GM18873 (cell line): Measurements from ENCODE around the gene PDIK1L.
"Not testable (repeated sequence)": the region's sequence is repeated elsewhere in the genome, so short reads cannot be mapped to it uniquely, and the experiment has no call there.

Experiments used
- ATAC-seq: cut with Tn5 transposase; IDR thresholded peaks from one replicate; pipeline ENCODE4 v1.9.1; 2021; ENCODE audit warnings: mild to moderate bottlenecking, moderate library complexity, moderate number of reproducible peaks; ENCODE audit not compliant: unreplicated experiment, low FRiP score

PDIK1L gene

DNA sequence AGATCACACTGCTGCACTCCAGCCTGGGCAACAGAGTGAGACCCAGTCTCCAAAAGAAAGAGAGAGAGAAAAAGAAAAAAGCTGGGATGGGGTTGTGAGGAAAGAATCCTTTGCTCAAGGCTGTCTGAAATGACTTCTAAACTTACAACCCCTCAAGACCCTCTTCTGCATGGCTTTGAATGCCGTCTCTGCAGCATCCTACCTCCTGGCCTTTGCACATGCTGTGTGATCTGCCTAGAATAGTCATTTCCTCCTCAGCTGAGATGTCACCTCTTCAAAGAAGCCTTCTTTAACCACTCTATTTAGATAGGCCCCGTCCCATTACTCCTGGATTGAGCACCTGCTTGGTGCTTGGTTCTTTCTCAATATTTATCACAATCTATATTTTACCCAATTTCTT is 26.8 kb upstream of the PDIK1L start:
- no peak for ATAC-seq

DNA sequence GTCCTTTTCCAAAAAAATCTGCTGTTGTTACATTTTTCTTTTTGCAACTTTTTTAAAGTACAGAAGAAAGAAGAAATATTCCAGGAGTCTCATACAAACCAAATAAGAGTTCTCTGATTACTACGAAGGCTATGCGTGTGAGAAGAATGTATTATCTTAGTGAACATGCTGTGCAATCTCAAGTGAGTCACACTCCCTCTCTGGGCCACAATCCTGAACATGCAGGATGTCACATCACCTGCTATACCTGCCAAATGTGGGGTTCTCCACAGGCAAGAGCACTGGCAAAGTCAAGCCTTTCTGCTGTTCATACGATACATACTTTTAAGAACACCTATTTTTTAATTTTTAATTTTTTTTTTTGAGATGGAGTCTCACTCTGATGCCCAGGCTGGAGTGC is 22.5 kb upstream of the PDIK1L start:
- ATAC-seq = no peak

DNA sequence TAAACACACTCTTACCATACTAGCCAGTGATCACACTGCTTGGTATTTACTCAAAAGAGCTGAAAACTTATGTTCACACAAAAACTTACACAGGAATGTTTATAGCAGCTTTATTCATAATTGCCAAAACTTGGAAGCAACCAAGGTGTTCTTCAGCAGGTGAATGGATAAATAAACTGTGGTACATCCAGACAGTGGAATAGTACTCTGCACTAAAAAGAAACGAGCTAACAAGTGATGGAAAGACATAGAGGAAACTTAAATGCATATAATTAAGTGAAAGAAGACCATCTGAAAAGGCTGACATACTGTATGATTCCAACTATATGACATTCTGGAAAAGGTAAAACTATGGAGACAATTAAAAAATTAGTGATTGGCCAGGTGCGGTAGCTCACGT is 20.7 kb upstream of the PDIK1L start:
- no peak for ATAC-seq

DNA sequence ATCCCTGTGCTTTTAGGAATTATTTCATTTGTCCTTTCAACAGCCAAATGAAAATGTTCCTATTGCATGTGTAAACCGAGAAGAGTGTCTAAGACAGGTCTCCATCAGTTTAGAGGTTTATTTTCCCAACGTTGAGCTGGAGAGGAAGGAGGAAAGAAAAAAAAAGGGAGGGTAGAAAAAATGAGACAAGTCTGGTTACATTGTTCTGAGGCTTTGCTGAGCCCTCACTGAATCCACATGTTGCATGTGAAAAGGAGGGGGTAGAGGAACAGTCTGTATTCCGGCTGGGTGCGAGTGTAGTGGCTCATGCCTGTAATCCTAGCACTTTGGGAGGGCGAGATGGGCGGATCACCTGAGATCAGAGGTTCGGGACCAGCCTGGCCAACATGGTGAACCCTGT is 19.2 kb upstream of the PDIK1L start:
- no peak for ATAC-seq

DNA sequence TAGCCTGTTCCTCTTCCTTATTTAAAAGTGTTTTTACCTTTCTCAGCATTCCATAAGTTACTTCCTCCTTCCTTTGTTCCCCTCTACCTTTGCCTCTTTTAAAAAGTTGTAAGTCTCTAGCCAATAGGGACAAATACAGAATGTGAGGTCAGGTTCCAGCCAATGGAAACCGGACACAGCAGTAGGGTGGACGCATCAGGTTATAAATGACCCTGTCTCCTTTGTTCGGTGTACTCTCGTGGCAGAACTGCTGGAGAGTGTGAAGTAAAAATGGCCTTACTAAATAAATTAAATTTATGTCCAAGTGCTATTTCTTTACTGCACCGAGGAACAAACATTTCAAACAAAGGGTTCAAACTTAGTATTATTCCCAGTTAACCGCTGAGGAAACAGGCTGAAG is 18.1 kb upstream of the PDIK1L start:
- not testable (repeated sequence) for ATAC-seq

DNA sequence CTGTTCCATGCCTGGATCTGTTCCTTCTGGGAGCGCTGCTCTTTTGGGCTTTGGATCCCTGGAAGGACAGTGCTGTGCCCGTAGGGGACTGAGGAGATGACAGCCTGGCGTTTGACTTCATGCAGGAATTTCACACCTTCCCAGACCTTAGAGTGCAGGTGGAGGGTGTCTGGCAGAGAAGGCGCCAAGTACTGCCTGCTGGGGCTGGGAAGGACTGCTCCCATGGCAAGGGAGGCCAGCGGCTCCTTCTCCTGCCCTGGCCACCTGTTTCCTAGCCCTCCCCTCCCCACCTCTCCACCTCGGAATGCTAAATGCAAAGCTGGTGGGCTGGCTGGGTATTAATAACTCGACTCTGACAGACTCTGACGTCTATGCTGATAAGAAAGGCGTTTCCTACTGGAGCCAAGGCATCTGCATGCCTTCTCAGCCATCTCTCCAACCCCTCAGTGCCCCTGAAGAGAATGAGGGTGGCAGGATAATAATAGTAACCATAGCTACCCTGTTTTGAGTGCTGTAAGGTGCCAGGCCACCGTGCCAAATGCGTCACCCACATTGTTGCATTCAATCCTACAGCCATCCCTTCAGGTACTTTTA is 17.5 kb upstream of the PDIK1L start:
- ATAC-seq = no peak

DNA sequence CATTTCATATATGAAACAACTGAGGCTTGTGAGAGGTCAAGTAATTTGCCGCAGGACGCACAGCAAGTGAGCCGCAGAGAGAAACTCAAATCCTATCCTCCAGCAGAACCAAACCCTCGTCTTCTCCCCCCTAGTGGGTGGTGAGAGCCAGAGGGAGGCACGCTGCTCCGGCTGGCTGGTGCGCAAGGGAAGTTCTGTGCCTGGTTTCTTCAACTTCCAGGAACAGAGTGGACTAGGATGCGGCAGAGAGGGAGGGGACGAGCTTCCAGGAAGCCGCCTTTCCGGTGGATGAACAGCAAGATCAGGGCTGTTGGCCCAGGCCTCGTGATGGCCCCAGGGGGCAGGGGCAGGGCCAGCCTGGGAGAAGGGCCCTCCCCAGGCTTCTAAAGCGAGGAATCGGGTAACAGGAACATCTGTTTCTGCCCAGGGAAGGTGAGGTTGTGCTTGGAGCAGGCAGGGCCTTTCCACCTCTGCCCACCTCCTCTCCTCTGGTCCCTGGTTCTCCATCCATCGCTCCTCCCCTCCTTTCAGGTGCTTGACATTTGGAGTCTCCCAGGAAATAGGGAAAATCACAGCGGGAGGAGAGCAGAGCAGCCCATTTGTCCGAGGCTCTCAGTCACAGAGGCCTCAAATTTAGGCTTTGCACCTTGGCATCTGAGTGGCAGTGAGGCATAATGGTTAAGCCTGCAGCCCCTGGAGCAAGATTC is 16.8 kb upstream of the PDIK1L start:
- no peak for ATAC-seq

DNA sequence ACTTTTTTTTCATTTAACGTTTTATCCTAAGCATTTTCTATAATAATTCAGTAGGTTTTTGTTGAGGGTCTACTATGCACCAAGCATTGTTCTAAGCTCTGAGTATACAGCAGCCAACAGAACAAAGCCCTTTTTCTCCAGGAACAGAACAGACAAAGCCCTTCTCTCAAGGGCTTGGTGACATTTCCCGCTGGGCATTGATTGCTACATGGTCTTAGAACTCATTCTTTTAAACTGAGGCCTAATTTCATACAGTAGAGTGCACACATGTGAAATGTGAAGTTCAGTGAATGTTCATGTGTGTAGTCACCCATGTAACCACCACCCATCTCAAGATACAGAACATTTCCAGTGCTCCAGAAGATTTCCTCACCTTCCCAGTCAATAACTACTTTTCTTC is 15.2 kb upstream of the PDIK1L start:
- ATAC-seq = no peak

DNA sequence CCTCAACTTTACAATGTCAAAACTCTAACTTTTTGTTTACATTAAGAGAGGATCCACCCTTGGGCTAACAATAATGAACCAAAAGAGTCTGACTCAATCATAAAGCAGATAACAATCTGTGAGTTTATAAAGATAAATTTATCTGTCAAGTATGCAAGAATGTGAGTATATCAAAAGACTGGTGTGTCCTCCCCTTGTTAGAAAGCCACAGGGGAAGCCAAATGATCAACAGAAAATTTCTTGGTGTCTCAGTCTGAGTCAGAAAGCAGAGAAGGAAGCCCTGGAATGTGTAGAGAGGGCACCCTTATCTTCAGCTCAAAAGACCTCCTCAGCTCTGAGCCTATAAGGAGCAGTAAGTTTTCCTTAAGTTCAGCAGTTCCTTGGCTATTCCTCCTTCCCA is 13.9 kb upstream of the PDIK1L start:
- ATAC-seq = no peak

DNA sequence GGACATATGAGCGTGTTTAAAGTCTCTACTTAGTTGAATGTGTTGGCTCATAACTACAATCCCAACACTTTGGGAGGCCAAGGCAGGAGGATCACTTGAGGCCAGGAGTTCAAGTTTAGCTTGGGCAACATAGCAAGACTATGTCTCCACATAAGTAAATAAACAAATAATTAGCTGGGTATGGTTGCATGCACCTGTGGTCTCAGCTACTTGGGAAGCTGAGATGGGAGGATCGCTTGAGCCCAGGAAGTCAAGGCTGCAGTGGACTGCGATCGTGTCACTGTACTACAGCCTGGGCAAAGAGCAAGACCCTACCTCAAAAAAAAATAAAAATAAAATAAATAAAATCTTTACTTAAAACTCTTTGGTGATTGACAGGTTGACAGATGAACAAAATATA is 13.0 kb upstream of the PDIK1L start:
- ATAC-seq = no peak

DNA sequence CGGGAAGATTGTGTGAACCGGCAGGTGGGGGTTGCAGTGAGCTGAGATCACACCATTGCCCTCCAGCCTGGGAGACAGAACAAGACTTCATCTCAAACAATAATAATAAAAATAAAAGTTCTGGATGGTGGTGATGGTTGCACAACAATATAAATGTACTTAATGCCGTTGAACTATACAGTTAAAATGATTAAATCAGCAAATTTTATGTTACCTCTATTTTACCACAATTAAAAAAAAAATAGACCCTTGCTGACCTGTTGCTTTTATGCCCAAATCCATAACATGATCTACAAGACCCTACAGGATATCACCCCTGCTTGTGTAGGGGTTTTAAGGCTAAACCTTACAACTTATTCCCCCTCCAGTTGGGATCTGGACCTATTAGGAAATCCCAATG is 11.8 kb upstream of the PDIK1L start:
- ATAC-seq = no peak

DNA sequence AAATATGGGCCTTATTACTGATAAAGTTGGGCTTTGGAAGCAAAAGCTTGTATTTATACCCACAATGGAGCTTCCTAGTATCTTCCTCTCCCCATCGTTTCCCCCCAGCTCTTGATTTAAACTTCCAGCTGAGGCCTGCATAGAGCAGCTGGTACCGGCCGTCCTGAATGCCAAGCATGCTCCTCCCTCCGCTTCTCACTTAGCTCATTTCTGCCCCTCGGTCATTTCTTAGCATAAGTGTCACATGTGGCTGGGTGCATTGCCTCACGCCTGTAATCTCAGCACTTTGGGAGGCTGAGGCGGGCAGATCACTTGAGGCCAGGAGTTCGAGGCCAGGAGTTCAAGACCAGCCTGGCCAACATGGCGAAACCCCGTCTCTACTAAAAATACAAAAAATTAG is 11.4 kb upstream of the PDIK1L start:
- ATAC-seq = not testable (repeated sequence)

DNA sequence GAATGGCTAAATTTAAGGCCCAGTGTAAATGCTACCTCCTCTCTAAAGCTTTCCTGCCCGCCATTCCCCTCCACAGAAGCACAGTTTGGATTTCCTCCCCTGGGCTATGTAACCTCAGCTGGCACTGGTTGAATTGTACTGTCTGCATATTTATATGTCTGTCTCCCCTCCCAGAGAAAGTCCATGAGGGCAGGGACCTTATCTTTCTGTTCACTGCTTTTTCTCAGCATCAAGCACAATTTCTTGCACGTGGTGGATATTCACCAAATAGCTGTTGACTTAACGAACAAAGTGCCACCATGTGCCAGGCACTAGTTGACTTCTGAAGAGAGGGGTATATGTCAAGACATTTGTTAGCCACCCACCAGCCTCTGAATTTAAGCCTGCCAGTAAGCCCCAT is 9.5 kb upstream of the PDIK1L start:
- no peak for ATAC-seq

DNA sequence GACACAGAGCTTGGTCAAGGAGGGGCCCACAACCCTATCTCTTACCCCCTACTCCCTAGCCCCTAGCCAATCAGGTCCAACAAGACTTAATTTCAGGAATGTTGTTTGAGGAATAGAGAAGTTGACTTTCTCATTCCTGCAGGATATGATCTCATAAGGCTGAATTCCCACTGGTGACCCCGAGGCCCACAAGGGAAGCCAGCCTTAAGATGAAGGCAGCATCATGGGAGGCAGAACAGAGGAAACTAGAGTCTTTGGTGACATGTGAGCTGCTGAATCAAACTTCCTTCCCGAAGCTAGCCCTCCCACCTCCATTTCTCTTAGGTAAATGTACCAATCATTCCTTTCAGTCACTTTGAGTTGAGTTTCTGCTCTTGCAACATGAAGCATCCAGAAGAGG is 9.1 kb upstream of the PDIK1L start:
- no peak for ATAC-seq

DNA sequence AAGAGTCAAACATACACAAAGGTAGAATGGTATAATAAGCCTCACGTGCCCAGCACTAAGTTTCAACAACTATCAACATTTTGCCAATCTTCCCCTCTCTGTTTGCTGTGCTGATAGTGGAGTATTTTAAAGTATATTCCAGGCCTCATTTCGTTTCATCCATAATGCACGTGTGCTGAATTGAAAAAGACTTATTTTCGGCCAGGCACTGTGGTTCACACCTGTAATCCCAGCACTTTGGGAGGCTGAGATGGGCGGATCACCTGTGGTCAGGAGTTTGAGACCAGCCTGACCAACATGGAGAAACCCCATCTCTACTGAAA is 6.4 kb upstream of the PDIK1L start:
- not testable (repeated sequence) for ATAC-seq

DNA sequence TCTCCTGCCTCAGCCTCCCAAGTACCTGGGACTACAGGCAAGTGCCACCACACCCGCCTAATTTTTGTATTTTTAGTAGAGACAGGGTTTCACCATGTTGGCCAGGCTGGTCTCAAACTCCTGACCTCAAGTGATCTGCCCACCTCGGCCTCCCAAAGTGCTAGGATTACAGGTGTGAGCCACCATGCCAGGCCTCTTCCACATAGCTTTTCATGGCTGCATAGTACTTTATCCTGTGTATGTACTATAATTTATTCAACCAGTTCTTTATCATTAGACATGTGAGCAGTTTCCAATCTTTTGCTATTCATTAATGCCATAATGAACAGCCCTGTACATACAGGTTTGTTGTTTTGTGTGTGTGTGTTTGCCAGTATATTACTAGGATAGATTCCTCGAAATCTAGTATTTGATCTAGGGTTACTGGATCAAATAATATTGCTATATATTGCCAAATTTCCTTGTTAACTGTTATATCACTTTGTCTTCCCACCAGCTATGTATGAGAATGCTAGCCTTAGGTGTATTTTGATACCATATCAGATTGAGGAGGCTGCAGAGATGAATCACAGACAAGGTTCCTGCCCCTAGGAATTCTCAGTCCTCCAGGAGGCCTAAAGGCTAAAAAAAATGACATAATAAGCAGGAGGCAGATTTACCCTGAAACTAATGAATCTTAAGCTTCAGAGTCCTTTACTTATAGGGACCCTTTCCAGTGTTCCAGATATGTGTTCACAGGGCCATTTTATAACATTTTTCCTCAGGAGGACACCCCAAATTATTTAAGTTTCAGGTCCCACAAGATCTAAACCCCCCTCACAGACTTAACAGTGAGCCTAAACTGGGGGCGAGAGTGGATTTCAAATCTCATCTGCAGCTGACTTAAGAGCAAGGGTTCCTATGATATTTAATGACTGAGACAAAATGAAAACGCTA is 2.1 kb upstream of the PDIK1L start:
- no peak for ATAC-seq

DNA sequence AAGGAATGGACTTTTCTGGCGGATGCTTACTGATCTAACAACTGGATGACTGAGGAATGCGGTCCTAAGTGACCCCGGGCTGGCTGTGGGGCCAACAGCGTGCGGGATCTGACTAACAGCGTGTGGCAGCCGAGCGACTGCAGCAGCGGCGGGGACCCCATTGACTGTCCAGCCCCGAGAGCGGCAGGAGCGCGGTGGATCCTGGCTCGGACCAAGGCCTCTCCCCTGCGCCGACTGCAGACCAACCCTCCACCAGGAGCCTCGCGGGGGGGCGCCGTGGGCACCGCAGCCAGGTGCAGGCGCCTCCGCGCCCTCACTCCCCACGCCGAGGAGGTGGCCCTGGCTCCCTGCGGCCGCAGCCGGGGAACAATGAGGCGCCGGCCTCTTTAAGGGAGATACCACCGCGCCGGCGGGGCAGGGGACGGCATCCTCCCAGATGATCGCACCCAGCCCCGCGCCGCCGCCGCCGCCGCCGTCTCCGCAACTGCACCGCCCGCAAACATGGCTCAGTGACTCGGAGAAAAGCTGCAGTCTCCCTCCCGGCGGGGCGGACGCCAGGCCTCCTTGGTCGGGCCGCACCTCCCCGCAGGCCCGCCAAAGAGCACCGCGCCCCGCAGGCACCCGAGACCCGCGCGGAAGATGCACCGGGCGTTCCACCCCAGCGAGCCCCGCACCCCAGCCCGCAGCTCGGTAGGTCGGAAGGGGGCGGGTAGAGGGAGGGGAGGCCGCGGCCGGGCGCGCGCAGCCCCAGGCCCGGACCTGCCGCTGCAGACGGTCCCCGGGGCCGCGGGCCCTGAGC is 694 bp upstream of the PDIK1L start:
- peak; percentile 39 for ATAC-seq

DNA sequence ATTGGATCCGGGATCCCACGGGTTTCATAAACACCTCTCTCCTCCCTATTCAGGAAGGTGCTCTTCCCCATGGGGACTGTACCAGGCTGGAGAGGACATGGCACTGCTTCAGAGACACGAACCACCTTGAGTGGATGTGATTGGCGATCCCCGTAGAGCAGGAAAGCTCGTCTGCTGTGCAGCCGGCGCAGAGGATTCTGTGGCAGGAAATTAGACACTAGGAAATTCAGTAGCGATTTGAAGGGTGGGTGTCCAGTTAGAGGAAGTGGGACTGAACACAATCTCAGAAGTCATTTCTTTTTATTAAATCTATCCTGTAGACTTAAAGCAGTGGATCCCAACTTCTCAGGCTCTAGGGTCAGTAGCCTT is 767 bp downstream of the PDIK1L start:
- no peak for ATAC-seq

DNA sequence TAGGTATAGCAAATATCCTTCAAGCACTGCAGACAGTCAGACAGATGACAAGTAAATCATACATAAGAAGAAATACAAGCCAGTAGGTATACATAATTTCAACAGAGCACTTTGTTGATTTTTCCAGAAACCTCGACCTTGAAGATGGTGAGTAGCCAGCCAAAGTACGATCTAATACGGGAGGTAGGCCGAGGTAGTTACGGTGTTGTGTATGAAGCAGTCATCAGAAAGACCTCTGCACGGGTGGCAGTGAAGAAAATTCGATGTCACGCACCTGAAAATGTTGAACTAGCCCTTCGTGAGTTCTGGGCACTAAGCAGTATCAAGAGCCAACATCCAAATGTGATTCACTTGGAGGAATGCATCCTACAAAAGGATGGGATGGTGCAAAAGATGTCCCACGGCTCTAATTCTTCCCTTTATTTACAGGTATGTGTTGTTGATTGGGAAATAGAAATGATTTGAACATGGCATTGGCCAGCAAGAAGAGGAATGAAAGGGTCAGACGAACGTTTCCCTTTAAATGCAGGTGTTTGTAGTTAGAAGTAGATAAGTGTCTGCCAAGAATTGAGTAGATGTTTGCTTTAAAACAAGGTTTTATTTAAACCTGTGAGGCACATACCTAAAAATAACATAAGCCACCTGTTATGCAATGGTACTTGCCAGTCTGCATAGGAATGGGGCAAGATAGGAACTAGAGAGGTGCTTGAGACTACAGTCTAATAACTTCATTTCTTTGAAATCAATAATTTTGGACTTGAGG is 2.7 kb downstream of the PDIK1L start:
- no peak for ATAC-seq

DNA sequence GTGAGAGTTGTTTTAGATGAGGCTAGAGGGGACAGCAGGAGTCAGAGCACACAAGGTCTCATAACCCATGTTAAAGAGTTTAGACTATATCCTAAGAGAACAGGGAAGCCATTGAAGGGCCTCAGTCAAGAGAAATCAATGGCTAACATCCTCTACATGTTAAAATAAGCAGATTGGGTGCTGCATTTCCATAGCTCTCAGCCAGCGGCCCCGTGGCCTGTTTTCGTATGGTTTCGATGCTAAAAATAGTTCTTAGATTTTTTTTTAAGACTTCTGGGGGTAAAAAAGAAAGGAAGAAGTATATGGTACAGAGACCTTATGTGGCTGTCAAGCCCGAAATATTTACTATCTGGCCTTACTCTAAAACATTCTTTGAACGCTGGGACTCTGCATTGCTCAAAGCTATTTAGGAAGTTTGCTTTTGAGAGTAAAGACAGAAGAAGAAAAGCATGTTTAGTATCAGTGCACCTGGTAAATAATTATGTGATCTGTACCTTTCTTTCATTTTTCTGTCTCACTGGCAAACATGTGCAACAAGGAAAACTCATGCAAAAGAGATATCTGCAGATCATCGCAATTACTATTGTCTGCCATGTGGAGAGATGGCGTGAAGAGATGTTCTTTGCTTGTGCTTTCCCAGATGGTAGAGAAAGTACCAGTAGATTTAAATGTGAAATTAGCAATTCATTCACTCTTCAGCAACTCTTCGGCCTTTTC is 8.4 kb downstream of the PDIK1L start:
- no peak for ATAC-seq
